NCI-H146 (cell line): Measurements from ENCODE around the gene LSM2.
"Not testable (repeated sequence)": the region's sequence is repeated elsewhere in the genome, so short reads cannot be mapped to it uniquely, and the experiment has no call there.

Source experiments
- DNase-seq: peaks from one replicate; lab custom pipeline; 2025; lab: John Stamatoyannopoulos, UW

Gene LSM2

GRCh38 chr6:31806470-31807272 is at the start of gene LSM2:
TSS of gene LSM2 (minus strand) at chr6:31806966. CDS start at chr6:31806757, 209 bp downstream.
- DNase-seq: peak; percentile 97

- not testable (repeated sequence) for DNase-seq
Measured at GRCh38 chr6:31851980-31852718, 45.4 kb upstream of the LSM2 start.

- no peak for DNase-seq
Measured at GRCh38 chr6:31851485-31851832, 44.7 kb upstream of the LSM2 start.

- no peak for DNase-seq
Measured at GRCh38 chr6:31850765-31851484, 44.2 kb upstream of the LSM2 start.

GRCh38 chr6:31847276-31847978 is 40.7 kb upstream of the LSM2 start:
- DNase-seq: no peak

GRCh38 chr6:31844507-31844906 is 37.7 kb upstream of the LSM2 start:
- no peak for DNase-seq

GRCh38 chr6:31842053-31842452 is 35.3 kb upstream of the LSM2 start:
- DNase-seq: no peak

- not testable (repeated sequence) for DNase-seq
Measured at GRCh38 chr6:31839779-31840126, 33.0 kb upstream of the LSM2 start.

- no peak for DNase-seq
Measured at GRCh38 chr6:31838968-31839367, 32.2 kb upstream of the LSM2 start.

GRCh38 chr6:31838114-31838553 is 31.4 kb upstream of the LSM2 start:
- not testable (repeated sequence) for DNase-seq

- no peak for DNase-seq
Measured at GRCh38 chr6:31837369-31838113, 30.8 kb upstream of the LSM2 start.

GRCh38 chr6:31836474-31837368 is 30.0 kb upstream of the LSM2 start:
- no peak for DNase-seq

- peak; percentile 42 for DNase-seq
Measured at GRCh38 chr6:31836047-31836473, 29.3 kb upstream of the LSM2 start.

GRCh38 chr6:31834367-31835250 is 27.8 kb upstream of the LSM2 start:
- DNase-seq: peak; percentile 93

GRCh38 chr6:31831350-31832215 is 24.8 kb upstream of the LSM2 start:
- DNase-seq: no peak

- no peak for DNase-seq
Measured at GRCh38 chr6:31830886-31831335, 24.1 kb upstream of the LSM2 start.

- DNase-seq: peak; percentile 31
Measured at GRCh38 chr6:31829633-31830283, 23.0 kb upstream of the LSM2 start.
